HUDEP-2 (cell line): ENCODE measurements around the gene VCPKMT.
"Not testable (repeated sequence)": the region's sequence is repeated elsewhere in the genome, so short reads cannot be mapped to it uniquely, and the experiment has no call there.

ENCODE experiments used
- DNase-seq, 76 experiments: peaks; one replicate each; lab custom pipeline; 2025; ENCODE audit not compliant: unreplicated experiment in 76 of 76; lab: John Stamatoyannopoulos, UW

The VCPKMT gene

GRCh38 chr14:50093496-50093895, 22.9 kb downstream of the VCPKMT start:
- no peak for DNase-seq

GRCh38 chr14:50092006-50092555, 24.3 kb downstream of the VCPKMT start:
- no peak for DNase-seq

DNA sequence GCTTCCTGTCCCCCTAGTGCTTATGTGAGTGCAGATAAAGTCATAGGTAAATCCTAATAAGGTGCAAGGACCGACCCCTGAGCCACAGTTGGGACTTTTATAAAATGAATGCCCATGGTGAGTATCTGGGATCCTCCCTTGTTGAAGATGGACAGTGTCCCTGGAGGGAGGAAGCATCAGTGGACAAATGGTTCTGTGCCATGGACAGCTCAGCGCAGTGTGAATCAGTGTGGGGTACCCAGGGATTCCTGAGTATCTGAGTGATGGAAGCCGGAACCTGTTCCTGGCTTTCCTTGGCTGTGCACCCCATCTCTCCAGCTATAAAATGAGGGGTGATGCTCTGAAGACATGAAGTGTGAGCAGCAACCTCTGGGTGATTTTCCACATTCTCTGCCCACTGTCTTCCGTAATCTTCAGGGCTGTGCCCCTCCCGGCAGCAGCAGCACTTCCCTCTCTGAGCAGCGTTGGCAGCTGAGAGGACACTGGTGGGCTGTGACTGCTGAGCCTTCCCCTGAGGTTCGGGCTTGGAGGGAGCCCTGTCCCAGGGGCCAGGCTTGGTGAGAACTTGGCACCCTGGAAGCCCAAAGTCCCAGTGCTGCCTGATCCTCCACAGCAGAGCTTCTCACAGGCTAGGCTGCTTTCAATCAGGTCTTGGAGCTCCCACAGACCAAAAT, 25.0 kb downstream of the VCPKMT start:
- no peak for DNase-seq

DNA sequence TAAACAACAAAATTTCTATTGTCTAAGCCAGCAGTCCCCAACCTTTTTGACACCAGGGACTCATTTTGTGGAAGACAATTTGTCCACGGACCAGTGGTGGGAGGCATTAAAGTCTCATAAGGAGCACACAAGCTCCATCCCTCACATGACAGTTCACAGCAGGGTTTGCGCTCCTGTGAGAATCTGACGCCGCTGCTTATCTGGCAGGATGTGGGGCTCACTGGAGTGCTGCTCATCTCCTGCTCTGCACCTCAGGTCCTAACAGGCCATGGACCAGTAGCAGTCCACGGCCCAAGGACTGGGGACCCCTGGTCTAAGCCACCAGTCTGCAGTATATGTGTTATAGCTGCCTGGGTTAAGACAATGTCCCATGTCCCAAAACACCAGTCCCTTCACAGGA, 27.2 kb downstream of the VCPKMT start:
- DNase-seq, result no peak

DNA sequence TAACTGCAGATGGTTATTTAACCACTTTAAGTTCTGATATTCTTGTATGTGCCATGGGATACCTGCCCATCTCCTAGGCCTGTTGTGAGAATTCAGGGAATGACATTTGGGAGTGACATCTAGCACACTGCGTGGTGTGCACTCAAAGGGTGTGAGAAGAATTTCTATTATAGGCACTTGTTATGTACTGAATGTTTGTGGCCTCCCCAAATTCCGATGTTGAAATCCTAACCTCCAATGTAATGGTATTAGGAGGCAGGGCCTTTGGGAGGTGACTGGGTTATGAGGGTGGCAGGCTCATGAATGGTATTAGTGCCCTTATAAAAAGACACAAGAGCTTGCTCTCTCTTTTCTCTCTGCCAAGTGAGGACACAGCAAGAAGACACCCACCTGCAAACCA, 27.6 kb downstream of the VCPKMT start:
- no peak for DNase-seq

- DNase-seq, result peak in 3 of 76 experiments; percentile 14 to 39 (median 34)
These were observed 28.3 kb downstream of the VCPKMT start for GRCh38 chr14:50088117-50088515.

- peak in 48 of 76 experiments; percentile 6 to 61 (median 30) for DNase-seq
These were observed 28.8 kb downstream of the VCPKMT start for GRCh38 chr14:50087341-50088116.

DNA sequence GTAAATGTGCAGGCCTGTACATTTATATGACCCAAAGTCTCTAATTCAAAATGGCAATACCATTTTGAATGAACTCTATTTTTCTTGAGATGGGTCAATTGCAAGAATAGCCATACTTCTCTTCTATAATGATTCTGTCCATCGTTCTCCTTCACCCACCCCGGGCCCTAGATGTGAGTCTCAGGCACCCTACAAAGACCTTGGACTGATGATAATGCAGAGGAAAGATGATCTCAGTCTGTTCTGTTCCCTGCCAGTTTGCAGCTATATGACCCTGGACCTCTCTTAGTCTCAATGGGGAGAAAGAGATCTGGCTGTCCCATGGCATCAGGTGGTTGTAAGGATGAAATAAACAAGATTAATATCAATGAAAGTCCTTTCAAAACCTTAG, 30.1 kb downstream of the VCPKMT start:
- no peak for DNase-seq

GRCh38 chr14:50085570-50086320, 30.6 kb downstream of the VCPKMT start:
- DNase-seq, result no peak

DNA sequence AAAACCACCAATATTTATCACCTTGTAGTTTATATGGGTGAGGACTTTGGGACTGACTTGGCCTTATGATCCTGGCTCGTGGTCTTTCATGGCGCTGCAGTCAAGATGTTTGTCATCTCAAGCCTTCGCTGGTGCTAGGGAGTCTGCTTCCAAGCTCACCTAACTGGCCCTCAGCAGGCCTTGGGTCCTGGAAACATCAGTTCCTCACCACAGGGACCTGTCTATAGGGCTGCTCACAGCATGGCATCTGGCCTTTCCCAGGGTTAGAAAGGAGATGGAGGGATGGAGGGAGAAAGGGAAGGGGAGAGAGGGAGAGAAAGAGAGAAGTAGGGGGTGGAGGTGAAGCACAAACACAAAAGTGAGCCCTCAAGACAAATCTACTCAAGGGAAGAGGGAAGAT, 31.7 kb downstream of the VCPKMT start:
- no peak for DNase-seq

DNA sequence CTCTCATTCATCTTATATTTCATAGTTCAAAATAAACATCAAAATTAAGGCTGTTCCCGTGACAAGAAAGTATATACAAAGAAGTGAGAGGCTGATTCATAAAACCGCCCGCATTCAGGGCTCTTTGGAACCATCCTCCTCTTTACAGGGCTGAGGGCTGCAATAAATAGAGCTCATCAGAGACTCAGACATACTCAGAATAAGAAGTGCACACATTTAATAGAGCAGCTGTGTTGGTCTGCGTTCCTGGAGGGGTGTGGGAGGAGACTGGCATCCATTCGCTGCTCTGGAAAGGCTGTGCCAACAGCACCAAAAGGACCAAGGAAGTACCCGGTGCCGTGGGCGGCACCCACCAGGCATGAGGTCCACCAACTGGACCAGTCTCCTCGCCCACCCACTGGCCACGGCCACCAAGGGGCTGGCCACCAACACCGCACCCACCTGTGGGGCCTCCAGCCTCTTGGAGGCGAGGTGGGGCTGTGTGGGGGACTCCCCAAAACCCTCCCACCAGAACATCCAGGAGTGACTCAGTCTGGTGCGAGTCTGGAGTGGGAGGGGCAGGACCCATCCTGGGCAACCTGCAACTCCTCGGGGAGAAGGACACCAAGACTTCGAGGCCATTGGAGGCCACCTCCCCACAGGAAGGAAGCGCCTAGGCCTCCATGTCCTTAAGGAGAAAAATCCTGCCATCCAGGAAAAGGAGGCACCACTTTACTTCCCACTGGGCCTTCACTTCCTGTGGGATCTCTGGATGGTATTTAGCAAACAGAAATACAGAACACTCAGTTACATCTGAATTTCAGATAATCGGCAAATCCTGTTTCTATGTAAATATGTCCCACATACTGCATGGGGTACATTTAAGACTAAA, 32.7 kb downstream of the VCPKMT start:
- no peak for DNase-seq

- DNase-seq, result no peak
These were observed 33.4 kb downstream of the VCPKMT start for GRCh38 chr14:50082784-50083466.

- no peak for DNase-seq
These were observed 34.0 kb downstream of the VCPKMT start for GRCh38 chr14:50082308-50082742.

DNA sequence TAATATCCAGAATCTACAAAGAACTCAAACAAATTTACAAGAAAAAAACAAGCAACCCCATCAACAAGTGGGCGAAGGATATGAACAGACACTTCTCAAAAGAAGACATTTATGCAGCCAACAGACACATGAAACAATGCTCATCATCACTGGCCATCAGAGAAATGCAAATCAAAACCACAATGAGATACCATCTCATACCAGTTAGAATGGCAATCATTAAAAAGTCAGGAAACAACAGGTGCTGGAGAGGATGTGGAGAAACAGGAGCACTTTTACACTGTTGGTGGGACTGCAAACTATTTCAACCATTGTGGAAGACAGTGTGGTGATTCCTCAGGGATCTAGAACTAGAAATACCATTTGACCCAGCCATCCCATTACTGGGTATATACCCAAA, 37.3 kb downstream of the VCPKMT start:
- DNase-seq, result not testable (repeated sequence)

- DNase-seq, result not testable (repeated sequence)
These were observed 42.7 kb downstream of the VCPKMT start for GRCh38 chr14:50073663-50074062.

DNA sequence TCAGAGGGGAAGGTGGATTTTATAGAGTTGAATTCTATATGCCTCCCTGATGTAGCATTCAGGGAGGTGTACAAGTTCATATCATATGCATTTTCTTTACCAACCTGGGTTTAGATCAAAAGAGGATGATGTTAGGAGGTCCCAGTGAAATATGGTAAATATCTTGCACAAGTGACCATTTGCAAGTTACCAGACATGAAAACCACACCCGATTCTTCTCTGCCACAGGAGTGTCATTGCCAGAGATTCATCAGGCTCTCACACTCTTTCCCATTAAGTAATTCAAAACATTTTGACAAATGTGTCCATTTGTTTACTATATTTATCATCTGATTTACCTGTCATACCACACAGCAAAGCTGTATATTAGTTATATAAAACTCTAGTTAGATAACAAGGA, 44.0 kb downstream of the VCPKMT start:
- no peak for DNase-seq

- DNase-seq, result no peak
These were observed 45.4 kb downstream of the VCPKMT start for GRCh38 chr14:50070840-50071548.

- DNase-seq, result no peak
These were observed 46.1 kb downstream of the VCPKMT start for GRCh38 chr14:50070230-50070629.

- DNase-seq, result no peak
These were observed 47.0 kb downstream of the VCPKMT start for GRCh38 chr14:50069325-50069724.
